Measurements from ENCODE around the gene DHX8. TPM values are rescaled to one million over a fixed set of nuclear protein-coding genes. Genes with fewer than 3 reads are reported as not detected.

The DHX8 gene
- 10 to 100 TPM; 20.5 to 40.4 (median 30.8) TPM for polyA plus RNA-seq (ENCODE audit: low read depth in 6 of 6)

- peak within 1 kb of the TSS; percentile 99 to 100 (median 100) for H3K4me3 Mint-ChIP-seq
- peak within 1 kb of the TSS; percentile 95 to 100 (median 98) for H3K27ac Mint-ChIP-seq
- ATAC-seq (ENCODE audit: low read depth in 2 of 2) (peak; percentile 94 to 96), DNase-seq (peak; percentile 99)
- no peaks in the 10 kb centered on the region for H3K27me3 Mint-ChIP-seq
- peaks cover 4 to 6% of the 10 kb centered on the region in 2 donors for H3K36me3 Mint-ChIP-seq
- H3K4me1 Mint-ChIP-seq: peaks cover 20 to 42% (median 22%) of the 10 kb centered on the region in 3 donors
- H3K9me3 Mint-ChIP-seq: no peaks in the 10 kb centered on the region
Observed at GRCh38 chr17:43483674-43484551, at the start of gene DHX8. Gene DHX8, plus strand, starts transcription at chr17:43483975. Its CDS starts 63 bp downstream, at chr17:43484038.

GRCh38 chr17:43434902-43435319 lies 48.9 kb upstream of the DHX8 start:
- ATAC-seq (ENCODE audit: low read depth in 2 of 2): no peak
- no peak for DNase-seq
- no peaks in the 10 kb centered on the region for H3K36me3 Mint-ChIP-seq
- no peak overlapping the region for H3K27ac Mint-ChIP-seq
- peaks cover 0 to 6% (median 4%) of the 10 kb centered on the region in 3 donors for H3K4me1 Mint-ChIP-seq
- no peak overlapping the region for H3K4me3 Mint-ChIP-seq
- no peaks in the 10 kb centered on the region for H3K9me3 Mint-ChIP-seq
- H3K27me3 Mint-ChIP-seq: peaks cover 20 to 46% (median 40%) of the 10 kb centered on the region in 3 donors

- H3K36me3 Mint-ChIP-seq: no peaks in the 10 kb centered on the region
- no peaks in the 10 kb centered on the region for H3K9me3 Mint-ChIP-seq
- DNase-seq (no peak), ATAC-seq (ENCODE audit: low read depth in 2 of 2) (no peak)
- H3K4me3 Mint-ChIP-seq: no peak overlapping the region
- H3K27me3 Mint-ChIP-seq: peaks cover 15 to 30% (median 29%) of the 10 kb centered on the region in 3 donors
- no peak overlapping the region for H3K27ac Mint-ChIP-seq
- no peaks in the 10 kb centered on the region for H3K4me1 Mint-ChIP-seq
Observed at GRCh38 chr17:43437756-43438155, 46.0 kb upstream of the DHX8 start.

DNA sequence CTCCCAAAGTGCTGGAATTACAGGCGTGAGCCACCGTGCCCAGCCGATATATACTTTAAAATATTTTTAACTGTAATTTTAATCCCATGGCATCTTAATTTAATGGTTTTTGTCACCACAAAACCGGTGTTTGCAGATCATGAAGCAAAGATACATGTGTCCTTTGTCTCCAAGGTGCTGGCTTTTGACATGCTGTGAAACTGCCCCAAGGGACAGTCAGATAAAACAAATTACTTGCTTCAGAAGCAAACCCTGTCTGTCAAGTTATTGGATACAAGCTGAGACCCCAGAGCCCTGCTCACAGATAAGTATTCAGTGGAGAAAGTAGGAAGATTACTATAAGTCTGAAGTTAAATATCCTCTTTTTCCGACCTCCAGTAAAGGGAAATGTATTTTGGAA lies 45.1 kb upstream of the DHX8 start:
- Mint-ChIP-seq H3K4me1 (no peaks in the 10 kb centered on the region), H3K27me3 (peaks cover 15 to 32% (median 27%) of the 10 kb centered on the region in 3 donors), H3K9me3 (no peaks in the 10 kb centered on the region), H3K4me3 (no peak overlapping the region), H3K27ac (no peak overlapping the region), H3K36me3 (no peaks in the 10 kb centered on the region)
- DNase-seq (no peak), ATAC-seq (ENCODE audit: low read depth in 2 of 2) (no peak)

DNA sequence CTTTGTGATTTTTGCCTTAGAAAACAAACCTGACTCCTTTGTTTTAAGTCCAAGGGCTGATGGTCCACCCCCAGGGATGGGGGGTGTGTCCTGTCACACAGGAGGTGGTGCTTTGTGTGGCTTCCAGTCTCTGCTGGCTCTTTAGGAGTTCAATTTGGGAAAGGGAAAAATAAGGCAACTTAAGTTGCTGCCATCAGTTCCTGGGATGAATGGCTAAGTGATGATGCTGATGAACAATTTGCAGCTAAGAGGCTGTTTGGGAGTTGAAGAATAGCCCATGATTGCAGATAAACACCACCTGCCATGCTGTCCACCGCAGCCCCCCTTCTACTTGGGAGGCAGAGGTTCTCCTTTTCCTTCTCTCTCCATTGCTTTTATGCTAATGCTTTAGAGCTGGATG lies 44.7 kb upstream of the DHX8 start:
- Mint-ChIP-seq H3K4me3 (no peak overlapping the region), H3K9me3 (peaks cover 0 to 1% (median 0%) of the 10 kb centered on the region in 7 donors), H3K36me3 (no peaks in the 10 kb centered on the region), H3K4me1 (no peaks in the 10 kb centered on the region), H3K27ac (no peak overlapping the region), H3K27me3 (peaks cover 15 to 32% (median 22%) of the 10 kb centered on the region in 3 donors)
- ATAC-seq (ENCODE audit: low read depth in 2 of 2) (no peak), DNase-seq (no peak)

GRCh38 chr17:43442711-43443110 lies 41.1 kb upstream of the DHX8 start:
- ATAC-seq (ENCODE audit: low read depth in 2 of 2) (no peak), DNase-seq (no peak)
- peaks cover 0 to 23% (median 10%) of the 10 kb centered on the region in 3 donors for H3K27me3 Mint-ChIP-seq
- no peaks in the 10 kb centered on the region for H3K4me1 Mint-ChIP-seq
- no peaks in the 10 kb centered on the region for H3K36me3 Mint-ChIP-seq
- H3K9me3 Mint-ChIP-seq: peaks cover 0 to 3% (median 0%) of the 10 kb centered on the region in 7 donors
- no peak overlapping the region for H3K27ac Mint-ChIP-seq
- no peak overlapping the region for H3K4me3 Mint-ChIP-seq

DNA sequence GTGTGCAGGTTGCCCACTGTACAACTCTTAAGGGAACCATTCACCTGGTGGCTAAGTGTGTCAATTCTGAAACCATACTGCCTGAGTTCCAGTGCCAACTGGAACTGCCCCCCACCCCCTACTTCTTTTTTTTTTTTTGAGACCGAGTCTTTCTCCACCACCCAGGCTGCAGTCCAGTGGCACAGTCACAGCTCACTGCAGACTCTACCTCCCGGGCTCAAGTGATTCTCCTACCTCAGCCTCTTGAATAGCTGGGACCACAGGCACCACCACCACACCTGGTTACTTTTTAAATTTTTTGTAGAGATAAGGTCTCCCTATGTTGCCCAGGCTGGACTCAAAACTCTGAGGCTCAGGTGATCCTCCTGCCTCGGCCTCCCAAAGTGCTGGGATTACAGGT lies 40.4 kb upstream of the DHX8 start:
- Mint-ChIP-seq H3K27me3 (peaks cover 0 to 27% (median 10%) of the 10 kb centered on the region in 3 donors), H3K27ac (no peak overlapping the region), H3K4me3 (no peak overlapping the region), H3K4me1 (no peaks in the 10 kb centered on the region), H3K36me3 (no peaks in the 10 kb centered on the region), H3K9me3 (peaks cover 0 to 3% (median 0%) of the 10 kb centered on the region in 7 donors)
- DNase-seq (no peak), ATAC-seq (ENCODE audit: low read depth in 2 of 2) (no peak)

- ATAC-seq (ENCODE audit: low read depth in 2 of 2) (no peak), DNase-seq (no peak)
- H3K27ac Mint-ChIP-seq: no peak overlapping the region
- peaks cover 0 to 3% (median 0%) of the 10 kb centered on the region in 7 donors for H3K9me3 Mint-ChIP-seq
- no peaks in the 10 kb centered on the region for H3K4me1 Mint-ChIP-seq
- no peak overlapping the region for H3K4me3 Mint-ChIP-seq
- no peaks in the 10 kb centered on the region for H3K36me3 Mint-ChIP-seq
- peaks cover 0 to 37% (median 10%) of the 10 kb centered on the region in 3 donors for H3K27me3 Mint-ChIP-seq
Observed at GRCh38 chr17:43444223-43445008, 39.4 kb upstream of the DHX8 start.

DNA sequence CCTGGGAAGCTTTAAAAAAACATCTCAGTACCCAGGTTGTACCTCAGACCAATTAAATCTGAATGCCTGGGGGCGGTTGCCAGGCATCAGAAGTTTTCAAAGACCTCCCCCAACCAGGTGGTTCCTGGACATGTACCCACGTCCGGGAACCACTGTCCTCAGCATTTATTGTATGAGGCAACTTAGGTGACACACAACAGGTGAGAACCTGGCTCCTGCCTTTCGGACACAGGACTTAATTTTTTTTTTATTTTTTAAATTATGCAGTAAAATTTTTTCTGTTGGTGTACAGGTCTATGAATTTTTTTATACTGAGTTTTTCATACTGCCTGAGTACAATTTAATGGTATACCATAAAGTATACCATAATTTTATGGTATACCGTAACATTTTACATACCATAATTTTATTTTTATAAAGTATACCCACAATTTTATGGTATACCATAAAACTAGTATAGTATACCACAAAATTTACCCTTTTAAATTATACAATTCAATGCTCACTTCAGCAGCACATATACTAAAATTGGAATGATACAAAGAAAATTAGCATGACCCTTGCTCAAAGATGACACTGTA lies 38.7 kb upstream of the DHX8 start:
- no peak for ATAC-seq (ENCODE audit: low read depth in 2 of 2)
- H3K27me3 Mint-ChIP-seq: peaks cover 0 to 39% (median 10%) of the 10 kb centered on the region in 3 donors

GRCh38 chr17:43446773-43447172 lies 37.0 kb upstream of the DHX8 start:
- H3K4me1 Mint-ChIP-seq: no peaks in the 10 kb centered on the region

More for the DNA sequence above, 38.7 kb upstream of the DHX8 start:
- H3K36me3 Mint-ChIP-seq: no peaks in the 10 kb centered on the region
- no peak overlapping the region for H3K4me3 Mint-ChIP-seq
- peaks cover 0 to 3% (median 0%) of the 10 kb centered on the region in 7 donors for H3K9me3 Mint-ChIP-seq
- no peaks in the 10 kb centered on the region for H3K4me1 Mint-ChIP-seq
- no peak overlapping the region for H3K27ac Mint-ChIP-seq
- no peak for DNase-seq

DNA sequence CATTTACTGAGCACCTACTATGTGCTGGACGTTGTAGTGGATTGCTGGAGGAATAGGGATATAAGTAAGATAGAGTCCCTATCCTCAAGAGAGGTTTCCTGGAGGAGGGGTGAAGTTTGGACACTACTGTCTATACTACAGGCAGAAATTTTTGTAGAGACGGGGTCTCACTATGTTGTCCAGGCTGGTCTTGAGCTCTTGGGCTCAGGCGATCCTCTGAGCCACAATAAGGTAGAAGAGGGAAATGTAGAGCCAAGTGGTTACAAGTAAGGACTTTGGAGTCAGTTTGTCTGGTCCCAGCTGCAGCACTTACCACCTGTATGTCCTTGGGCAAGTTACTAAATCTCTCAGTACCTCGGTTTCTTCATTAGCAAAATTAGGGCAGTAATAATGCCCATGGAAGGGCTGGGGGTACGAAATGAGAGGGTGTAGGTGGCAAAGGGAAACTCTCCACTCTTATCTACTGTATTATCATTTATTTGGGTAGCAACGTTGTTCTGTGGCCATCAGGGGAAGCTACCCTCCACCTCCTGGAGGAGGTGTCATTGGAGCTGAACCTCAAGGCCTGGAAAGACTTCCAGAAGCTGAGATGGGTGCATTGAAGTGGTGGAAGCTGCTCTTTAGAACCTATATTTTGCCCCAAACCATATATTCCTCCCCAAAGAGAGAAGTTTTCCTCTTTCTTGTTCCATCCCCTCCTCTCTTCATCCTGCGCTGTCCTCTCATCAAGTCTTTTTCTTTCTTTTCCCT lies 34.9 kb upstream of the DHX8 start:
- H3K27ac Mint-ChIP-seq: peak overlapping the region in 1 of 6 donors; percentile 86

More at GRCh38 chr17:43446773-43447172, 37.0 kb upstream of the DHX8 start:
- H3K36me3 Mint-ChIP-seq: no peaks in the 10 kb centered on the region
- H3K4me3 Mint-ChIP-seq: no peak overlapping the region
- DNase-seq: no peak
- no peak overlapping the region for H3K27ac Mint-ChIP-seq
- H3K9me3 Mint-ChIP-seq: peaks cover 0 to 5% (median 0%) of the 10 kb centered on the region in 7 donors
- peaks cover 0 to 44% (median 10%) of the 10 kb centered on the region in 3 donors for H3K27me3 Mint-ChIP-seq
- no peak for ATAC-seq (ENCODE audit: low read depth in 2 of 2)

DNA sequence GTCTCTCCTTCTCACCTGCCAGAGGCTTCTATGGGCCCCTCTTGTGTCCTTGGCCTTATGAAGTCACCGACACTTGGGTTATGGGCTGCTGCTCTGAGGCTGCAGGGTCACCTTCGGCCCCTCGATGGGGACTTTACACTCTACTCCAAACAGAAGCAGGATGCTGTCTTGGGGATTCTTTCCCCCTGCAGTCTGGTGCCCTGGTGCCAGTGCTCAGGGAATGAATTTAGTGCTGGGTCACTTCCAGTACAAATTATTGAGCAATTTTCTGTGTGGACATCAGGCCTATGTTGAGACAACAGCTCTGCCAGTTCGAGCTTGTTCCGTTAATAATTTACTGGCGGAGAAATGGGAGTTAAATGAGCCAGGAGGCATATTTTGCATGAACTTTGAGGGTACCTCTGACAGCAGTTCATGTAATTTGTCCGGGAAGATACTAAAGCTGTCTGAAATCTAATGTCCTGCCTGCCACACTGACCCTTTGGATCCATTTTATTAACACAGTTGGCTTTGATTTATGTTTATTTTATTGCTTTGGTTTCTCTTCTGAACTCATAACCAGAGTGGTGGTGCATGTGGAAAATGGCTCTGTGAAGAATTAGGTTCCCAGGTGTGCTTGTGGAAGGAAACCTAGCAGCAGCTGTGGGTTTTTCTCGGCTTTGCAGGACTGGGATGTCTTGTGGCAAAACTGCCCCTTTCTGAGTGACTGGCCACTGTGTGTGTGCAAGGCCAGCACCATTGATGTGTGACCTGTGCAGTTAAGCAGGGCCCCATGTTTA lies 34.1 kb upstream of the DHX8 start:
- H3K27ac Mint-ChIP-seq: peak overlapping the region in 1 of 6 donors; percentile 86
- H3K27me3 Mint-ChIP-seq: peaks cover 0 to 28% (median 12%) of the 10 kb centered on the region in 3 donors
- no peak for ATAC-seq (ENCODE audit: low read depth in 2 of 2)
- peaks cover 0 to 5% (median 0%) of the 10 kb centered on the region in 7 donors for H3K9me3 Mint-ChIP-seq
- H3K36me3 Mint-ChIP-seq: no peaks in the 10 kb centered on the region
- no peaks in the 10 kb centered on the region for H3K4me1 Mint-ChIP-seq
- DNase-seq: no peak
- no peak overlapping the region for H3K4me3 Mint-ChIP-seq

More for the DNA sequence above, 34.9 kb upstream of the DHX8 start:
- Mint-ChIP-seq H3K36me3 (no peaks in the 10 kb centered on the region), H3K27me3 (peaks cover 0 to 36% (median 15%) of the 10 kb centered on the region in 3 donors), H3K9me3 (peaks cover 0 to 5% (median 0%) of the 10 kb centered on the region in 7 donors), H3K4me3 (no peak overlapping the region), H3K4me1 (no peaks in the 10 kb centered on the region)
- ATAC-seq (ENCODE audit: low read depth in 2 of 2): no peak
- DNase-seq: no peak

All from naive B cell (primary cell).